Stimulated activated CD4-positive, alpha-beta T cell treated with anti-CD3 and anti-CD28 coated beads, TNF-alpha, amount 100 ng/mL, for 4 hours (primary cell): ENCODE measurements around the gene PTPRK.

Experiments used
- DNase-seq, 3 experiments: peaks; one replicate each; pipeline ENCODE4 v3.0.0-alpha.2; 2020; ENCODE audit warnings: low read depth in 3 of 3

Gene PTPRK

GRCh38 chr6:128345278-128345677 is 175.1 kb downstream of the PTPRK start:
- DNase-seq: no peak

- DNase-seq: no peak
Observed at GRCh38 chr6:128343706-128344105, 176.7 kb downstream of the PTPRK start.

GRCh38 chr6:128339635-128340450 is 180.6 kb downstream of the PTPRK start:
- no peak for DNase-seq

DNA sequence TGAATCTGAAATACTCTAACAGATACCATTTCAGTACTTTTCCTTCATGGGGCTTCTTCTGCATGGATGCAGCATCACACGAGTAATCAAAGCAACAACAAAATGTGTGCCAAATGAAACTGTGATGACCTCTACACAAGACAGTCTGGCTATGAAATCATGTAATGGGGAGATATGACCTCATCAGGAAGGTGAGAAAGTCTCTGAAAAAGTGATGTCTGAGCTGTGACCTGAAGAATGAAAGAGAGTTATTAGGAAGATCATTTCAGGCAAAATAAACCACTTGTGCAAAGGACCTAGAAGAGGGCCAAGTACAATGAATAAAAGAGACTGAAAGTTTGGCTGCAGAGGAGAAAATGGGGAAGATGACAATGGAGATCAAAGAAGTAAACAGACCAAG is 182.8 kb downstream of the PTPRK start:
- DNase-seq: no peak

GRCh38 chr6:128336436-128337095 is 183.8 kb downstream of the PTPRK start:
- DNase-seq: no peak

DNA sequence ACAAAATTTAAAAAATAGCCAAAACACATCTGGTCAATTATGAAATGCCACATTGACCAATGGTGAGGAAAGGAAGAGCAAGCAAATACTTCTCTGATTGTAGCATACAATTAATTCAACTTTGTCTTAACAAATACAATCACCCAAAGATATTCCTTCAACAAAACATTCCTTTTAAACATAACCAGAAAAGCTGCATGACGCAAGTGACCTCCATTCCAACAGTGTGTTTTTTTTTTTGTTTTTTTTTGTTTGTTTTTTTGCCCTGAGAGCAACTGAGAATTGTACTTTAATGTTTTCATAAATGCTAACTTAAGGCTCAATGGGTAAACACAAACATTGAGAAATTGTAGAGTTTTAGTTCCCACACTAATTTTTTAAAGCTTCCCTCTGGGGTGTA is 184.4 kb downstream of the PTPRK start:
- no peak for DNase-seq

DNA sequence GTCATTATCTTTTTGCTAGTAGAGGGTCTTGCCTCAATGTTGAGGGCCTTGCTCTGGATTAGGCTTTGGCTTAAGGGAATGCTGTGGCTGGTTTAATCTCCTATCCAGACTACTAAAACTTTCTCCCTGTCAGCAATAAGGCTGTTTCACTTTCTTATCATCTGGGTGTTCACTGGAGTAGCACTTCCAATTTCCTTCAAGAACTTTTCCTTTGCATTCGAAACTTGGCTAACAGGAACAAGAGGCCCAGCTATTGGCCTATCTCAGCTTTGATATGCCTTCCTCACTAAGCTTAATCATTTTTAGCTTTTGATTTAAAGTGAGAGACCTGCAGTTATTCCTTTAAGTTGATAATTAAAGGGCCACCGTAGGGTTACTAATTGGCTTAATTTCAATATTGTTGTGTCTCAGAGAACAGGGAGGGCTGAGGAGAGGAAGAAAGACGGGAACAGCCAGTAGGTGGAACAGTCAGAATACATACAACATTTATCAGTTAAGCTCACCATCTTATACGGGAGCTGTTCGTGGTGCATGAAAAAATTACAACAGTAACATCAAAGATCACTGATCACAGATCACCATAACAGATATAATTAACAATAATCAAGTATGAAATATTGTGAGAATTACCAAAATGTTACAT is 186.7 kb downstream of the PTPRK start:
- no peak for DNase-seq

GRCh38 chr6:128327890-128328289 is 192.5 kb downstream of the PTPRK start:
- DNase-seq: peak in 2 of 3 experiments; percentile 0 to 5

- DNase-seq: no peak
Observed at GRCh38 chr6:128323011-128323410, 197.4 kb downstream of the PTPRK start.

GRCh38 chr6:128319946-128320345 is 200.5 kb downstream of the PTPRK start:
- no peak for DNase-seq

DNA sequence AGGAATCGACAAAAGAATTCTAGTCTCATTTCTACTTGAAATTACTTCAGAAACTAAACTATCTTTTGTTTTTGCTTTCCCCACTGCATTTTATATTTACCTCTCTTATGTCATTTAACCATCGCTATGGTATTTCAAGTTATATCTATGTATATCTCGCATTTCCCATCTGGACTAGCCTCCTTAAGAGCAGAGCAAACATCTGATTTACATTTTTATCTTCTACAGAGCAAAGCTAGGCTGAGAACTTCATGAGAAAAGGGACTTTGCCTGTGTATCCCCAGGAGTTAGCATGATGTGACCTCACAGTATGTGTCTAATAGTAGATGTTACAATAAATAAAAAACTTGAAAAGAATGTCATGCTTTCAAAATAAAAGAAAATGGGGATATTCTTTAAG is 201.2 kb downstream of the PTPRK start:
- no peak for DNase-seq

DNA sequence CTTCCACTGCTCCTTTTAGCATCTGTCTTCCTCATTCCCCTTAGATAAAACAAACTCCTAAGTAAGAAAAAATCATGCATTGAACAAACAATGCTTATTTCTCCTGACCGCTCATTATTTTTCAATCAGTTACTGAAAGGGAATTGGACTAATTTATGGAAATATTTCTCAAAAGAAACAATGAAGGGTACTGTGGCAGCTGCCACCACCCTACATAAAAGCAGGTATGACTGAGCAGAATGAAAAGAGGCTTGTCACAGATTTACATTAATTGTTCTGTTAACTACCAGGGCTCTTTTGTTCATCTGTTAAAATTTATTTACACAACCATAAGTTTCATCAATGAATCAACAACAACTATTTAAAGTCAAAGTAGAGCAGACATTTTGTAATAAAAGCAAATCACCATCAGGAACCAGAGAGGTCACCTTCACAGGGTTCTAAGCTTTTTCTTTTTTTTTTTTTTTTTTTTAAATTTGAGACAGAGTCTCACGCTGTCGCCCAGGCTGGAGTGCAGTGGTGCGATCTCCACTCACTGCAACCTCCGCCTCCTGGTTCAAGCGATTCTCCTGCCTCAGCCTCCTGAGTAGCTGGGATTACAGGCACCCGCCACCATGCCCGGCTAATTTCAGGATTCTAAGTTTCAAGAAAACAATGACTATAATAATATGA is 204.0 kb downstream of the PTPRK start:
- DNase-seq: no peak

DNA sequence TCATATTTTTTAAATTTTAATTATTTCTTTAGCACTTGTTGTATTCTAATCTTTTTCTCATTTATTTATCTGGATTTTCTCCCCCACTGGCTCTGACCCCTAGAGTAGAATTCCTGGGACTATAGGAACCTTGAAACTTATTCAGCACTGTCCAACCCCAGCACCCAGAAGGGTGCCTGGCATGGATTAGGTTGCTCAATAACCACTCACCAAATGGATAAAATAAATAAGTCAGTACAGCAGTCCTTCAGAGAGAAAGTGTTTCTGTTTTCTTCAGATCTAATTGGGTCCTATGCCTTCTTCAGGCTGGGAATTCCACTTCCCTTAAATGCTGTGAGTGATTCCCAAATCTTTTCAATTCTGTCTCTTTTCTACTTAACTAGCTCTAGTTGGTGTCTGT is 206.2 kb downstream of the PTPRK start:
- no peak for DNase-seq

- no peak for DNase-seq
Observed at GRCh38 chr6:128311944-128312570, 208.3 kb downstream of the PTPRK start.

GRCh38 chr6:128310451-128310850 is 209.9 kb downstream of the PTPRK start:
- DNase-seq: no peak

GRCh38 chr6:128307671-128308070 is 212.7 kb downstream of the PTPRK start:
- no peak for DNase-seq

DNA sequence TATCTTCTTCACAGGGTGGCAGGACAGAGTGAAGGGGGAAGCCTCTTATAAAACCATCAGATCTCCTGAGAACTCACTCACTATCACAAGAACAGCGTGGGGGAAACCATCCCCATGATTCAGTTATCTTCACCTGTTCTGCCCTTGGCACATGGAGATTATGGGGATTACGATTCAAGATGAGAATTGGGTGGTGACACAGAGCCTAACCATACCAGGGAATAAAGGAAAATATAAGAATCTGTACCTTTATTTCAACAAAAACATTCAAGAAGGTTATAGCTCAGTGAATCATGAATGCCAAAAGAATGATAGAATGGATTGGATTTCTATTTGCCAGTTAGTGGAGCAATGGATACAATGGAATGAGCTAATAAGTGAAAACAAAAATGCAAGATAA is 214.4 kb downstream of the PTPRK start:
- DNase-seq: no peak

GRCh38 chr6:128305228-128305627 is 215.2 kb downstream of the PTPRK start:
- DNase-seq: no peak

DNA sequence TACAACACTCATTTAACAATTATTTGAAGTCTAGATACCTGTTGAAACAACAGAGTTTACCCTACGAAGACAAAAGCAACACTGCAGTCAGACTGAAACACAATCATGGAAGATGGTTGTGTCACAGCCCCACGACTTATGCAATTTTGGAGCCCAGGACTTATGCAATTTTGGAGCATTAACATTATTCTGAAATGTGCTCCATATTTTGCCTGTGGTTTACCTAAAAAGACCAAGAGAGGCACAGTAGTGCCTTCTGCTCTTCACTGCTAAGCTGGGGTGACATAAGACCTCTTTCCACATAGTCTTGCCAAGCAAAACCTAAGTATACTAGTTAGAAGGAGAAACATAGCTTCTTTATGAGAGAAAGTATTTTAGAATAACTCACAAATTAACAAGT is 216.5 kb downstream of the PTPRK start:
- DNase-seq: no peak

- DNase-seq: no peak
Observed at GRCh38 chr6:128302942-128303341, 217.5 kb downstream of the PTPRK start.

GRCh38 chr6:128295670-128296069 is 224.7 kb downstream of the PTPRK start:
- DNase-seq: no peak

- DNase-seq: no peak
Observed at GRCh38 chr6:128290221-128290620, 230.2 kb downstream of the PTPRK start.
